ENCODE measurements around the gene DNER. TPM values are rescaled to one million over a fixed set of nuclear protein-coding genes. Genes with fewer than 3 reads are reported as not detected.

Gene DNER
- total RNA-seq, 1 experiment from 2014 or later, result 3.7 TPM

- H3K27me3 Mint-ChIP-seq (ENCODE audit: low read depth), result no peaks in the 10 kb centered on the region
- TF ChIP-seq TCF7 (CRISPR knock-in tag; IDR thresholded peaks at IDR 0.05; ENCODE audit: low read depth) (no peak), MAX (CRISPR knock-in tag; IDR thresholded peaks at IDR 0.05) (no peak)
- H3K36me3 Mint-ChIP-seq, result no peaks in the 10 kb centered on the region
- POLR2A ChIA-PET, result no interaction called here
- CTCF ChIA-PET, result interaction anchor here (0.6 to 2.7 kb wide), 3 partner anchors 12 to 173 kb away, joined by 4 to 11 read pairs (median 6); no protein-coding TSS in a partner anchor
- no peak overlapping the region for H3K4me3 Mint-ChIP-seq
- H3K4me1 Mint-ChIP-seq, result no peaks in the 10 kb centered on the region
- ATAC-seq, result no peak
- H3K27ac Mint-ChIP-seq, result no peak overlapping the region
- DNase-seq (ENCODE audit: low spot score), result no peak
- no peaks in the 10 kb centered on the region for H3K9me3 Mint-ChIP-seq
Measured at GRCh38 chr2:229443141-229443540, 271.2 kb downstream of the DNER start.

GRCh38 chr2:229438430-229439159 is 275.8 kb downstream of the DNER start:
- CTCF ChIA-PET, result interaction anchor here (0.5 to 3.0 kb wide), 3 partner anchors 9 to 149 kb away, joined by 3 to 8 read pairs (median 4); no protein-coding TSS in a partner anchor
- no peak overlapping the region for H3K27ac Mint-ChIP-seq
- POLR2A ChIA-PET, result no interaction called here
- no peak for ATAC-seq
- no peaks in the 10 kb centered on the region for H3K4me1 Mint-ChIP-seq
- no peaks in the 10 kb centered on the region for H3K36me3 Mint-ChIP-seq
- H3K27me3 Mint-ChIP-seq (ENCODE audit: low read depth), result no peaks in the 10 kb centered on the region
- H3K4me3 Mint-ChIP-seq, result no peak overlapping the region
- TF ChIP-seq ZNF416 (CRISPR knock-in tag; IDR thresholded peaks at IDR 0.05), result no peak
- peaks cover 5% of the 10 kb centered on the region for H3K9me3 Mint-ChIP-seq
- DNase-seq (ENCODE audit: low spot score), result no peak

GRCh38 chr2:229437467-229437866 is 276.9 kb downstream of the DNER start:
- Mint-ChIP-seq H3K4me1 (no peaks in the 10 kb centered on the region), H3K9me3 (peaks cover 5% of the 10 kb centered on the region), H3K4me3 (no peak overlapping the region), H3K27ac (no peak overlapping the region), H3K36me3 (no peaks in the 10 kb centered on the region), H3K27me3 (ENCODE audit: low read depth) (no peaks in the 10 kb centered on the region)
- DNase-seq (ENCODE audit: low spot score), result no peak
- CTCF ChIA-PET, result interaction anchor here (3.0 kb wide), 1 partner anchor 150 kb away, joined by 8 read pairs; no protein-coding TSS in a partner anchor
- ATAC-seq, result no peak
- POLR2A ChIA-PET, result no interaction called here
- TF ChIP-seq ZNF232 (CRISPR knock-in tag; IDR thresholded peaks at IDR 0.05) (no peak), ATF1 (CRISPR knock-in tag; IDR thresholded peaks at IDR 0.05) (no peak), ATF2 (CRISPR knock-in tag; IDR thresholded peaks at IDR 0.05; ENCODE audit: borderline replicate concordance, low read depth) (no peak), NFYB (CRISPR knock-in tag; conservative IDR thresholded peaks at IDR 0.05; ENCODE audit: low read depth) (no peak), SMAD3 (CRISPR knock-in tag; IDR thresholded peaks at IDR 0.05; ENCODE audit: borderline replicate concordance) (no peak), SMAD4 (CRISPR knock-in tag; IDR thresholded peaks at IDR 0.05) (no peak), ATF6 (CRISPR knock-in tag; IDR thresholded peaks at IDR 0.05) (no peak), NR1H2 (CRISPR knock-in tag; IDR thresholded peaks at IDR 0.05) (no peak), PRRX2 (CRISPR knock-in tag; IDR thresholded peaks at IDR 0.05) (no peak), FOXP4 (CRISPR knock-in tag; IDR thresholded peaks at IDR 0.05) (no peak), FOXJ3 (CRISPR knock-in tag; IDR thresholded peaks at IDR 0.05; ENCODE audit: borderline replicate concordance) (no peak), GTF2I (CRISPR knock-in tag; conservative IDR thresholded peaks at IDR 0.05) (no peak), PREB (CRISPR knock-in tag; IDR thresholded peaks at IDR 0.05; ENCODE audit: borderline replicate concordance) (no peak), GABPB1 (CRISPR knock-in tag; IDR thresholded peaks at IDR 0.05) (no peak)

All from WTC11 (cell line).